GM19239 (cell line): ENCODE results near the gene KAZALD1.
A peak's percentile ranks its signal among the peaks of the same experiment; 100 is the strongest.

Experiments used
- DNase-seq: peaks from one replicate; pipeline ENCODE4 v3.0.0; 2011; ENCODE audit warnings: low spot score; ENCODE audit not compliant: insufficient read length
- FAIRE-seq: peaks from 2 replicates; lab custom pipeline; 2011; peaks lifted over from hg19 to GRCh38; lab: Jason Lieb, UNC

KAZALD1 gene

GRCh38 chr10:101046332-101047238 is 15.2 kb upstream of the KAZALD1 start:
- no peak for DNase-seq
- no peak for FAIRE-seq

- FAIRE-seq (no peak), DNase-seq (no peak)
Measured at GRCh38 chr10:101047268-101047667, 14.5 kb upstream of the KAZALD1 start.

GRCh38 chr10:101047961-101048892 is 13.6 kb upstream of the KAZALD1 start:
- no peak for DNase-seq
- FAIRE-seq, result no peak

GRCh38 chr10:101050208-101051069 is 11.3 kb upstream of the KAZALD1 start:
- FAIRE-seq (peak; percentile 65), DNase-seq (no peak)

- FAIRE-seq, result no peak
- no peak for DNase-seq
Measured at GRCh38 chr10:101052285-101052684, 9.5 kb upstream of the KAZALD1 start.

GRCh38 chr10:101053516-101053915 is 8.3 kb upstream of the KAZALD1 start:
- FAIRE-seq (no peak), DNase-seq (no peak)

GRCh38 chr10:101054351-101054750 is 7.4 kb upstream of the KAZALD1 start:
- FAIRE-seq (no peak), DNase-seq (no peak)

- FAIRE-seq, result no peak
Measured at GRCh38 chr10:101054876-101055275, 6.9 kb upstream of the KAZALD1 start.

GRCh38 chr10:101055411-101055810 is 6.4 kb upstream of the KAZALD1 start:
- no peak for FAIRE-seq

More at GRCh38 chr10:101054876-101055275, 6.9 kb upstream of the KAZALD1 start:
- no peak for DNase-seq

GRCh38 chr10:101056365-101057151 is 5.2 kb upstream of the KAZALD1 start:
- FAIRE-seq (no peak), DNase-seq (no peak)

More at GRCh38 chr10:101055411-101055810, 6.4 kb upstream of the KAZALD1 start:
- no peak for DNase-seq

- FAIRE-seq (peak; percentile 90), DNase-seq (peak; percentile 67)
Measured at GRCh38 chr10:101060036-101060950, 1.5 kb upstream of the KAZALD1 start.

- peak; percentile 75 for DNase-seq
- FAIRE-seq, result peak; percentile 71
Measured at GRCh38 chr10:101060951-101061623, 702 bp upstream of the KAZALD1 start.

GRCh38 chr10:101062232-101063049 is 652 bp downstream of the KAZALD1 start:
- DNase-seq (no peak), FAIRE-seq (no peak)

GRCh38 chr10:101063050-101063525 is 1.3 kb downstream of the KAZALD1 start:
- FAIRE-seq (no peak), DNase-seq (no peak)

- DNase-seq, result no peak
- no peak for FAIRE-seq
Measured at GRCh38 chr10:101063548-101064414, 2.0 kb downstream of the KAZALD1 start.
